Endothelial cell of umbilical vein (primary cell): ENCODE measurements around the gene KLRD1. TPM values are rescaled to one million over a fixed set of nuclear protein-coding genes. Genes with fewer than 3 reads are reported as not detected.

Source experiments
- BruUV-seq: library from RNA; stranded (reverse); fragments of 400-500 nt; replicated peaks from 2 replicates; lab custom pipeline; 2021; lab: Mats Ljungman, UMichigan
- CTCF ChIA-PET: fragments of 300-600, 350-600 bp; sonication (Branson Sonifier 250); formaldehyde crosslinking; loops from one replicate; lab custom pipeline; 2021; ENCODE audit warnings: antibody characterized with exemption, inconsistent platforms; lab: Charles Lee
- POLR2A ChIA-PET: fragments of 300-600, 350-600 bp; sonication (Branson Sonifier 250); formaldehyde crosslinking; loops from one replicate; lab custom pipeline; 2021; ENCODE audit warnings: antibody characterized with exemption, inconsistent platforms; lab: Charles Lee
- DNase-seq: peaks from one replicate; pipeline ENCODE4 v3.0.0-alpha.2; 2011; ENCODE audit warnings: low read depth, low spot score
- FAIRE-seq: peaks from 2 replicates; lab custom pipeline; 2011; peaks lifted over from hg19 to GRCh38; lab: Jason Lieb, UNC
- H2AFZ ChIP-seq: 2 replicates; pipeline ENCODE4 v1.6.0; 2012; ENCODE audit warnings: low read depth, low read length, control low read depth, inconsistent platforms
- H3K27ac ChIP-seq: 2 replicates; pipeline ENCODE4 v1.5.1; 2011; ENCODE audit warnings: low read depth, mild to moderate bottlenecking, control low read depth, low read length, moderate library complexity; ENCODE audit not compliant: insufficient read depth
- H3K27me3 ChIP-seq, 2 experiments: 2 replicates each; pipeline versions ENCODE4 v1.6.0 to v1.6.1; 2011; ENCODE audit warnings: low read length in 2 of 2, mixed read lengths in 1 of 2; ENCODE audit not compliant: control insufficient read depth in 2 of 2, insufficient read depth in 2 of 2
- H3K36me3 ChIP-seq, 2 experiments: 2 replicates in 1 of 2; 3 replicates in 1 of 2; pipeline ENCODE4 v1.5.1; 2011; ENCODE audit warnings: low read length in 2 of 2, mild to moderate bottlenecking in 1 of 2, moderate library complexity in 1 of 2; ENCODE audit not compliant: control insufficient read depth in 2 of 2, insufficient read depth in 2 of 2; ENCODE audit errors: extremely low read depth in 1 of 2
- H3K4me1 ChIP-seq: 3 replicates; pipeline ENCODE4 v1.5.1; 2011; ENCODE audit warnings: mild to moderate bottlenecking, low read length; ENCODE audit not compliant: control insufficient read depth, insufficient read depth; ENCODE audit errors: extremely low read depth
- H3K4me2 ChIP-seq: 2 replicates; pipeline ENCODE4 v1.6.1; 2011; ENCODE audit warnings: low read length, control low read depth, mixed read lengths; ENCODE audit not compliant: insufficient read depth
- H3K4me3 ChIP-seq, 3 experiments: fragments of 200-600 bp in 1 of 3; sonication (generic), shearing (Covaris generic) in 1 of 3; replicated peaks in 1 of 3; 2 replicates each; pipeline ENCODE4 v1.5.1; 2011 to 2016; ENCODE audit warnings: control low read depth in 3 of 3, low read length in 3 of 3, mild to moderate bottlenecking in 2 of 3, inconsistent platforms in 1 of 3, low read depth in 1 of 3, moderate library complexity in 1 of 3; ENCODE audit not compliant: insufficient read depth in 1 of 3
- H3K79me2 ChIP-seq: 2 replicates; pipeline ENCODE4 v1.6.0; 2012; ENCODE audit warnings: low read length, inconsistent platforms; ENCODE audit not compliant: control insufficient read depth, insufficient read depth
- H3K9ac ChIP-seq: replicated peaks from 2 replicates; pipeline ENCODE3; 2011; ENCODE audit warnings: low read length, control low read depth; ENCODE audit not compliant: insufficient read depth; ENCODE audit errors: extremely low read depth
- H3K9me1 ChIP-seq: replicated peaks from 3 replicates; pipeline ENCODE4 v1.6.0; 2011; ENCODE audit warnings: mild to moderate bottlenecking, low read length; ENCODE audit not compliant: control insufficient read depth, insufficient read depth; ENCODE audit errors: extremely low read depth
- H3K9me3 ChIP-seq: replicated peaks from 2 replicates; pipeline ENCODE4 v1.5.1; 2012; ENCODE audit warnings: low read length, inconsistent platforms; ENCODE audit not compliant: control insufficient read depth, insufficient read depth
- H4K20me1 ChIP-seq: replicated peaks from 2 replicates; pipeline ENCODE3; 2011; ENCODE audit warnings: mild to moderate bottlenecking, low read length; ENCODE audit not compliant: control insufficient read depth, insufficient read depth; ENCODE audit errors: extremely low read depth
- EZH2 ChIP-seq: IDR thresholded peaks from 2 replicates; pipeline ENCODE4 v1.6.1; 2012; ENCODE audit warnings: borderline replicate concordance, low read depth, mild to moderate bottlenecking, moderate library complexity, low read length, inconsistent platforms; ENCODE audit not compliant: severe bottlenecking
- FOS ChIP-seq: IDR thresholded peaks from 2 replicates; pipeline ENCODE4 v1.6.1; 2011; ENCODE audit warnings: mild to moderate bottlenecking, low read length, moderate library complexity, borderline replicate concordance; ENCODE audit not compliant: insufficient read depth
- GATA2 ChIP-seq: IDR thresholded peaks from 2 replicates; pipeline ENCODE4 v1.7.0; 2011; ENCODE audit warnings: low read depth, mild to moderate bottlenecking, moderate library complexity, mixed read lengths, low read length; ENCODE audit not compliant: insufficient read length, insufficient read depth
- JUN ChIP-seq: IDR thresholded peaks from 2 replicates; pipeline ENCODE4 v1.6.1; 2011; ENCODE audit warnings: borderline replicate concordance, low read depth; ENCODE audit not compliant: insufficient read length, insufficient read depth
- MYC ChIP-seq: IDR thresholded peaks from one replicate; pipeline ENCODE4 v1.6.1; 2011; ENCODE audit warnings: mild to moderate bottlenecking, low read depth, low read length
- POLR2A ChIP-seq: IDR thresholded peaks from 2 replicates; pipeline ENCODE4 v1.6.1; 2012; ENCODE audit warnings: low read depth, mild to moderate bottlenecking, control low read depth, low read length
- POLR2AphosphoS5 ChIP-seq: IDR thresholded peaks from 2 replicates; pipeline ENCODE4 v1.6.1; 2012; ENCODE audit warnings: low read depth, mild to moderate bottlenecking, control low read depth, low read length, moderate library complexity; ENCODE audit not compliant: insufficient read depth
- dilution Hi-C: fragments of 300-500 bp; cut with MboI; formaldehyde crosslinking; loops from one replicate; pipeline ENCODE4 v1.15.0; 2019; ENCODE audit warnings: low sequenced_read_pairs; ENCODE audit not compliant: extremely low pct_ligation_motif_present
- intact Hi-C: fragments of 100-400 bp; cut with micrococcal nuclease; formaldehyde crosslinking; loops from one replicate; pipeline ENCODE4 v1.10.0; 2022
- polyA plus RNA-seq, 4 experiments: library from polyadenylated mRNA; depleted of rRNA in 3 of 4; stranded (reverse) in 3 of 4; unstranded in 1 of 4; fragments of >200 nt; gene quantifications; 2 replicates each; pipeline versions ENCODE4 v1.2.1 to v1.2.3, GENCODE V29; 2011 to 2012; ENCODE audit warnings: missing spikeins in 1 of 4
- total RNA-seq: library from RNA; stranded (reverse); gene quantifications from 2 replicates; pipeline ENCODE4 v1.2.3, GENCODE V29; 2021
- TF ChIP-seq, protein P1 (sequence below): IDR thresholded peaks from 2 replicates; pipeline ENCODE4 v1.6.1; 2011; ENCODE audit not compliant: insufficient read depth, insufficient read length
- TF ChIP-seq, protein P2 (sequence below), 2 donors: IDR thresholded peaks; 1 replicate in 1 of 2; 2 replicates in 1 of 2; pipeline ENCODE4 v1.5.1; 2011; ENCODE audit warnings: low read length in 2 of 2, mild to moderate bottlenecking in 2 of 2, moderate library complexity in 2 of 2, control low read depth in 1 of 2, inconsistent platforms in 1 of 2, low read depth in 1 of 2; ENCODE audit not compliant: insufficient read depth in 1 of 2; ENCODE audit errors: extremely low read depth in 1 of 2

The KLRD1 gene
- total and polyA plus RNA-seq, 2 donors (not counting 3 experiments of a cell fraction or from before 2014, with no cell fraction given): 0.13 to 0.15 TPM

DNA sequence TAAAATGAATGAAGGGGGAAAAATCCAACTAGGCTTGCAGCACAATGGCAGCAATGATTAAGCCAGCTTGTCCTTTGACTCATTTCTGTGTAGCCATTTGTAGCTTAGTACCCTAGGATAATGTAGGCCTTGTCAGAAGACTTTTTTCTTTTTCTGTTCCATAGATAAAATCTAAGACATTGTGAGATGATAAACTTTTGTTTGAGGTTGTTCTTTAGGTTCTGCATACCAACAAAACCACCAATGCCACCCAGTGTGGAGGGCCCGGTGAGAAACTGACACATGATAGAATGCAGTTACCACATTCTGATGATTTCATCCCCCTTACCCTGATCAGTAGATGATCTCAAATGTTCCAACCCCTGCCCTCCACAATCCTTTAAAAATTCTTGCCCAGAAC lies 6.6 kb upstream of the KLRD1 start:
- BruUV-seq: no TSS peak
- Histone ChIP-seq H3K36me3 (no peaks in the 10 kb centered on the region), H3K9me1 (no peaks in the 10 kb centered on the region), H3K27ac (no peak overlapping the region), H3K27me3 (no peaks in the 10 kb centered on the region), H3K4me3 (no peak overlapping the region), H3K79me2 (no peaks in the 10 kb centered on the region), H3K9me3 (no peaks in the 10 kb centered on the region), H3K4me1 (no peaks in the 10 kb centered on the region), H2AFZ (no peak overlapping the region), H3K4me2 (no peak overlapping the region), H3K9ac (no peak overlapping the region), H4K20me1 (no peaks in the 10 kb centered on the region)
- ChIA-PET CTCF (no interaction called here), POLR2A (no interaction called here)
- intact Hi-C loops: no loop called here
- no peak for DNase-seq
- no peak for TF ChIP-seq MYC
- no peak for TF ChIP-seq JUN
- no peak for TF ChIP-seq EZH2
- no peak for TF ChIP-seq POLR2A
- TF ChIP-seq POLR2AphosphoS5: no peak
- no peak for TF ChIP-seq GATA2
- TF ChIP-seq, protein P1, sequence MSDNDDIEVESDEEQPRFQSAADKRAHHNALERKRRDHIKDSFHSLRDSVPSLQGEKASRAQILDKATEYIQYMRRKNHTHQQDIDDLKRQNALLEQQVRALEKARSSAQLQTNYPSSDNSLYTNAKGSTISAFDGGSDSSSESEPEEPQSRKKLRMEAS: no peak
- TF ChIP-seq, protein P2, sequence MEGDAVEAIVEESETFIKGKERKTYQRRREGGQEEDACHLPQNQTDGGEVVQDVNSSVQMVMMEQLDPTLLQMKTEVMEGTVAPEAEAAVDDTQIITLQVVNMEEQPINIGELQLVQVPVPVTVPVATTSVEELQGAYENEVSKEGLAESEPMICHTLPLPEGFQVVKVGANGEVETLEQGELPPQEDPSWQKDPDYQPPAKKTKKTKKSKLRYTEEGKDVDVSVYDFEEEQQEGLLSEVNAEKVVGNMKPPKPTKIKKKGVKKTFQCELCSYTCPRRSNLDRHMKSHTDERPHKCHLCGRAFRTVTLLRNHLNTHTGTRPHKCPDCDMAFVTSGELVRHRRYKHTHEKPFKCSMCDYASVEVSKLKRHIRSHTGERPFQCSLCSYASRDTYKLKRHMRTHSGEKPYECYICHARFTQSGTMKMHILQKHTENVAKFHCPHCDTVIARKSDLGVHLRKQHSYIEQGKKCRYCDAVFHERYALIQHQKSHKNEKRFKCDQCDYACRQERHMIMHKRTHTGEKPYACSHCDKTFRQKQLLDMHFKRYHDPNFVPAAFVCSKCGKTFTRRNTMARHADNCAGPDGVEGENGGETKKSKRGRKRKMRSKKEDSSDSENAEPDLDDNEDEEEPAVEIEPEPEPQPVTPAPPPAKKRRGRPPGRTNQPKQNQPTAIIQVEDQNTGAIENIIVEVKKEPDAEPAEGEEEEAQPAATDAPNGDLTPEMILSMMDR (IDR thresholded peaks at IDR 0.05; ENCODE audit: extremely low read depth in 1 of 2, insufficient read depth in 1 of 2, low read depth in 1 of 2, low read length in 2 of 2): no peak
- no peak for TF ChIP-seq FOS
- dilution Hi-C loops: no loop called here
- FAIRE-seq: no peak
